Body of pancreas (tissue), 4 donors: ENCODE measurements around the gene DRC7.

Experiments used
- CTCF ChIP-seq, 7 experiments: fragments of 450-650 bp in 4 of 7; fragments of 200-600 bp in 3 of 7; sonication (generic) in 3 of 7; IDR thresholded peaks; one replicate each; pipeline ENCODE4 v1.5.1; 2016 to 2019; ENCODE audit warnings: antibody characterized with exemption in 7 of 7
- POLR2A ChIP-seq, 3 donors: fragments of 450-650 bp; IDR thresholded peaks; one replicate each; pipeline ENCODE4 v1.6.1; 2016; ENCODE audit warnings: antibody characterized with exemption in 3 of 3, mild to moderate bottlenecking in 2 of 3

GRCh38 chr16:57688487-57688986 lies 6.1 kb upstream of the DRC7 start:
- TF ChIP-seq CTCF (IDR thresholded peaks at IDR 0.05) (no peak), POLR2A (IDR thresholded peaks at IDR 0.05) (no peak)
